Thyroid gland (tissue), 4 donors: ENCODE measurements around the gene B4GALT7. TPM values are rescaled to one million over a fixed set of nuclear protein-coding genes. Genes with fewer than 3 reads are reported as not detected.

ENCODE experiments used
- DNase-seq, 2 donors: peaks; one replicate each; pipeline ENCODE4 v3.0.0-alpha.2; 2019
- H3K27ac ChIP-seq, 3 donors: fragments of 200-600 bp; sonication (generic); 1 replicate in 2 of 3; 2 replicates in 1 of 3; pipeline ENCODE4 v1.5.1; 2016 to 2019; ENCODE audit warnings: mild to moderate bottlenecking in 1 of 3, moderate library complexity in 1 of 3
- H3K27me3 ChIP-seq: fragments of 200-600 bp; sonication (generic); one replicate; pipeline ENCODE4 v1.5.1; 2019
- H3K36me3 ChIP-seq, 2 donors: fragments of 200-600 bp; sonication (generic); one replicate each; pipeline ENCODE4 v1.5.1; 2016 to 2019
- H3K4me1 ChIP-seq, 2 donors: fragments of 200-600 bp; sonication (generic); one replicate each; pipeline ENCODE4 v1.5.1; 2017 to 2019
- H3K4me3 ChIP-seq, 3 donors: fragments of 200-600 bp; sonication (generic); replicated peaks in 1 of 3; 1 replicate in 2 of 3; 2 replicates in 1 of 3; pipeline ENCODE4 v1.5.1; 2016; ENCODE audit warnings: mild to moderate bottlenecking in 1 of 3
- H3K9me3 ChIP-seq: fragments of 200-600 bp; sonication (generic); one replicate; pipeline ENCODE4 v1.5.1; 2017
- POLR2A ChIP-seq, 2 donors: fragments of 450-650 bp; IDR thresholded peaks; one replicate each; pipeline ENCODE4 v1.6.1; 2017; ENCODE audit warnings: antibody characterized with exemption in 2 of 2, mild to moderate bottlenecking in 2 of 2, moderate library complexity in 1 of 2
- WGBS, 2 donors: methylation state at CpG; one replicate each; pipeline ENCODE4 v1.1.5; 2017; 5-methylcytosine and 5-hydroxymethylcytosine counted together
- intact Hi-C: fragments of 100-400 bp; cut with DNase I; formaldehyde crosslinking; loops from one replicate; pipeline ENCODE4 v1.15.1; 2023
- total RNA-seq, 4 donors: library from RNA; depleted of rRNA; stranded (reverse); fragments of >200 nt; gene quantifications; one replicate each; pipeline ENCODE4 v1.2.3, GENCODE V29; 2016
- TF ChIP-seq, protein P1 (sequence below), 6 experiments: fragments of 200-600 bp in 3 of 6; fragments of 450-650 bp in 3 of 6; sonication (generic) in 3 of 6; IDR thresholded peaks; one replicate each; pipeline ENCODE4 v1.5.1; 2016 to 2019; ENCODE audit warnings: antibody characterized with exemption in 6 of 6, mild to moderate bottlenecking in 2 of 6, inconsistent platforms in 1 of 6, moderate library complexity in 1 of 6

Gene B4GALT7
- total RNA-seq, 4 donors from 2014 or later, result 27.9 to 47.2 (median 38.9) TPM

DNA sequence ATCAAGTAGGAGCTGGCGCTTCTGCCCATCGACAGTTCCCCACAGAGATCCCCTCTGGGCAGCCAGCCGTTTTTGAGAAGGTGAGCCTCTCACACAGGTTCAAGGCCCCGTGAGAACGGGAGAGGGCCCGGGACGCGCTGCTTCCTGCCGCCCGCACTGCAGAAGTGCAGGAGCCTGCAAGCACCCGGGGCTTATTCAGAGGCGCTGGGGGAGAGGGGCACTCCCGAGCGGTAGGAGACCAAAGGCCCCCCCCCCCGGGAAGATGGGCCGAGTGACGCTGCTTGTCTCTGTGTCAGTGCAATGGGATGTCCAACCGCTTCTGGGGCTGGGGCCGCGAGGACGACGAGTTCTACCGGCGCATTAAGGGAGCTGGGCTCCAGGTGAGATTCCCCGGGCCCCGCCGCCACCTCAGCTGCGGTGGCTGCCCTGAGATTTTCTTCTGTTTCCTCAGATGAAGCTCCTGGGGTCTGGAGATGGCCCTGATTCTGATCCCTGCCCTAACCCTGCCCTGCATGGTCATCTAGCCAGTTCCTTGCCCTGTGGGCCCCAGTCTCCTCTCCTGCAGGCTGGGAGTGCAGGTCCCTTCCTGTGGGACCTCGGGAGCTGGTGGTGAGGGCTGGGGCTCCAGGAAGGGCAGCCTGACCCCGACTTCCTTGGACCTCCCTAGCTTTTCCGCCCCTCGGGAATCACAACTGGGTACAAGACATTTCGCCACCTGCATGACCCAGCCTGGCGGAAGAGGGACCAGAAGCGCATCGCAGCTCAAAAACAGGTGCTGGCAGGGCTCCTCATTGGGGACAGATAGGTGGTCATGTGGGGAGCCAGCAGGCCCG, 8.5 kb downstream of the B4GALT7 start:
- 76 to 90% methylated on average over 6 to 20 of the region's 37 CpGs for WGBS, 2 donors
- Histone ChIP-seq H3K27me3 (no peaks in the 10 kb centered on the region), H3K27ac (no peak overlapping the region), H3K36me3 (no peaks in the 10 kb centered on the region), H3K4me1 (peaks cover 0 to 8% of the 10 kb centered on the region in 2 donors), H3K9me3 (no peaks in the 10 kb centered on the region), H3K4me3 (no peak overlapping the region)
- intact Hi-C loops, result no loop called here
- TF ChIP-seq, protein P1, sequence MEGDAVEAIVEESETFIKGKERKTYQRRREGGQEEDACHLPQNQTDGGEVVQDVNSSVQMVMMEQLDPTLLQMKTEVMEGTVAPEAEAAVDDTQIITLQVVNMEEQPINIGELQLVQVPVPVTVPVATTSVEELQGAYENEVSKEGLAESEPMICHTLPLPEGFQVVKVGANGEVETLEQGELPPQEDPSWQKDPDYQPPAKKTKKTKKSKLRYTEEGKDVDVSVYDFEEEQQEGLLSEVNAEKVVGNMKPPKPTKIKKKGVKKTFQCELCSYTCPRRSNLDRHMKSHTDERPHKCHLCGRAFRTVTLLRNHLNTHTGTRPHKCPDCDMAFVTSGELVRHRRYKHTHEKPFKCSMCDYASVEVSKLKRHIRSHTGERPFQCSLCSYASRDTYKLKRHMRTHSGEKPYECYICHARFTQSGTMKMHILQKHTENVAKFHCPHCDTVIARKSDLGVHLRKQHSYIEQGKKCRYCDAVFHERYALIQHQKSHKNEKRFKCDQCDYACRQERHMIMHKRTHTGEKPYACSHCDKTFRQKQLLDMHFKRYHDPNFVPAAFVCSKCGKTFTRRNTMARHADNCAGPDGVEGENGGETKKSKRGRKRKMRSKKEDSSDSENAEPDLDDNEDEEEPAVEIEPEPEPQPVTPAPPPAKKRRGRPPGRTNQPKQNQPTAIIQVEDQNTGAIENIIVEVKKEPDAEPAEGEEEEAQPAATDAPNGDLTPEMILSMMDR (IDR thresholded peaks at IDR 0.05), result no peak
- TF ChIP-seq POLR2A (IDR thresholded peaks at IDR 0.05), result no peak
- no peak for DNase-seq

DNA sequence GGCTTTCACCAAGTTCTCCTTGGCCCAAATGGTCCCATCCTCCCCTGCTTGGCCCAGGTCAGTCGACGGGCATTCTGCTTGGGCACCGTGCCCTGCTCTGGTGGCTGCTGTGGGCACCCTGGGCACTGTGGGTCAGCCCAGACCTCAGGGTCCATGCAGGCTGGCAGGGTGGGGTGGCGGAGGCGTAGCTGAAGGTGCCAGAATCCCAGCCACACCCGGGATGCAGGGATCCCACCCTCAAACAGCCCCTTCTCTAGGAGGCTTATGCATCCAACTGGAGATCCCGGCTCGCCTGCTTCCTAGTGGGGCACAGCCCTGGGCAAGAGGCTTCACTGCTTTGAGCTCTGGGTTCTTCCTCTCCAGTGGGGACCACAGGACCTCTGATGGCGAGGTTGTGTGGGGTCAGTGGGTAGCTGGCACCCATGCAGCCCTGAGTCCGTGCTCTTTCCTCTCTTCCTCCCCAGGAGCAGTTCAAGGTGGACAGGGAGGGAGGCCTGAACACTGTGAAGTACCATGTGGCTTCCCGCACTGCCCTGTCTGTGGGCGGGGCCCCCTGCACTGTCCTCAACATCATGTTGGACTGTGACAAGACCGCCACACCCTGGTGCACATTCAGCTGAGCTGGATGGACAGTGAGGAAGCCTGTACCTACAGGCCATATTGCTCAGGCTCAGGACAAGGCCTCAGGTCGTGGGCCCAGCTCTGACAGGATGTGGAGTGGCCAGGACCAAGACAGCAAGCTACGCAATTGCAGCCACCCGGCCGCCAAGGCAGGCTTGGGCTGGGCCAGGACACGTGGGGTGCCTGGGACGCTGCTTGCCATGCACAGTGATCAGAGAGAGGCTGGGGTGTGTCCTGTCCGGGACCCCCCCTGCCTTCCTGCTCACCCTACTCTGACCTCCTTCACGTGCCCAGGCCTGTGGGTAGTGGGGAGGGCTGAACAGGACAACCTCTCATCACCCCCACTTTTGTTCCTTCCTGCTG, 9.4 kb downstream of the B4GALT7 start:
- TF ChIP-seq, protein P1 (IDR thresholded peaks at IDR 0.05), result no peak
- no peak for TF ChIP-seq POLR2A (IDR thresholded peaks at IDR 0.05)
- DNase-seq, result no peak
- Histone ChIP-seq H3K36me3 (no peaks in the 10 kb centered on the region), H3K4me3 (no peak overlapping the region), H3K27ac (no peak overlapping the region), H3K9me3 (no peaks in the 10 kb centered on the region), H3K4me1 (peaks cover 0 to 8% of the 10 kb centered on the region in 2 donors), H3K27me3 (no peaks in the 10 kb centered on the region)
- 84% methylated on average over 6 to 16 of the region's 21 CpGs for WGBS, 2 donors
- intact Hi-C loops, result no loop called here

DNA sequence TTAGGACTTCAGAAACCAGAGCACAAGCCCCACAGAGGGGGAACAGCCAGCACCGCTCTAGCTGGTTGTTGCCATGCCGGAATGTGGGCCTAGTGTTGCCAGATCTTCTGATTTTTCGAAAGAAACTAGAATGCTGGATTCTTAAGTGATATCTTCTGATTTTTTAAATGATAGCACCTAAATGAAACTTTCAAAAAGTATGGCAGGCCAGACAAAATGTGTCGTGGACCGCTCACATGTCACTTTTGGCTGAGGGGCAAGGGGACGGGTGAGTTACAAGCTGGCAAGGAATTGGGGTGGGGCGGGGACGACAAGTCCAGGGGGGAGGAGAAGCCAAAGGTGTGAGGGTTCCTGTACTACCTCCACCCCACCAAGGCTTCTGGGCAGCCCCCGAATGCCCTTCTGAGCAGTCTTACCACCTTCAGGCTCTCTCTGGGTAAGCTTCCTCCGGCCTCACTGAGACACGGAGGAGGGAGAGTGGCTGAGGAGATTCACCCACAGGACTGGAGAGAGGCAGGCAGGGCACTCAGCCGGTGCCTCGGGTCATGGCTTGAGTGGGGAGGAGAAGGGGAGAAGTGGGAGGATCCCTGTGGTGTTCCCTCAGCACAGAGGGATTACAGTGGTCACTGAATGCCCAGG, 10.3 kb downstream of the B4GALT7 start:
- peaks cover 0 to 8% of the 10 kb centered on the region in 2 donors for H3K4me1 ChIP-seq
- no peak for DNase-seq
- H3K27me3 ChIP-seq, result no peaks in the 10 kb centered on the region
- no peak overlapping the region for H3K4me3 ChIP-seq
- no peaks in the 10 kb centered on the region for H3K36me3 ChIP-seq
- no peak for TF ChIP-seq POLR2A (IDR thresholded peaks at IDR 0.05)
- TF ChIP-seq, protein P1 (IDR thresholded peaks at IDR 0.05), result no peak
- H3K9me3 ChIP-seq, result no peaks in the 10 kb centered on the region
- 83 to 88% methylated on average over 12 of the region's 13 CpGs for whole genome bisulfite sequencing, 2 donors
- intact Hi-C loops, result no loop called here
- H3K27ac ChIP-seq, result no peak overlapping the region

DNA sequence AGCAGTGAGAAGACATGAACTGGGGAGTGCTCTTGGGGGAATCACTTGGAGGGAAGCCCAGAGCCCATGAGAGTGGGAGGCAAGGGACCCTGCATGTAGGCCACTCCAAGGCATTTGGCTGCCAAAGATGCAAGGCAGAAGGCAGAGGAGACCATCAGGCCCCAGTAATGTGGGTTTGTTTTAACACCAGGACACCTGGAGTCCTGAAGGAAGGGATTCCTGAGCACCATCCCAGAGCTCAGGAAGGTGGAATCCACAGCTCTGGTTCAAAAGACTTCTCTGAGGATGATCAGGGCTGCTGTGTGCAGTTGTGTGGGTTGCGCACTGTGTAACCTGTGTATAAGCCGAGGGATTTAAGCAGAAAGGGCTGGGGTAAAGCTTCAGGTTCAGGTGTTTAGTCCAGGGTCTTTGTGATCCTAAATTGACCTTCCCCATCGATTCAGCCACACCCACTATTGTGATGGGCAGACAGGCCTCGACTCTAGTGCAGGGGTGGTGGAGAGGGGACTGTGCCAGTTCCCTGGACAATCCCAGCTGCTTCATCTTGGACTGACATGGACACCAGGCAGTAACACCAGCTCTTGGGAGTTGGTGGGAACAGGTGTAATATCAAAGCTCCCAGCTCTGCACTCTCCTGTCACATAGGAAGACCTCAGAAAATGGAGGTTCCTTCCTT, 11.0 kb downstream of the B4GALT7 start:
- Histone ChIP-seq H3K9me3 (no peaks in the 10 kb centered on the region), H3K4me3 (no peak overlapping the region), H3K27ac (no peak overlapping the region), H3K36me3 (no peaks in the 10 kb centered on the region), H3K27me3 (no peaks in the 10 kb centered on the region), H3K4me1 (peaks cover 0 to 8% of the 10 kb centered on the region in 2 donors)
- TF ChIP-seq, protein P1 (IDR thresholded peaks at IDR 0.05), result no peak
- TF ChIP-seq POLR2A (IDR thresholded peaks at IDR 0.05), result no peak
- 79 to 92% methylated on average over 3 to 4 of the region's 4 CpGs for WGBS, 2 donors
- no peak for DNase-seq
- intact Hi-C loops, result no loop called here
